ENCODE measurements around the gene PLIN5. TPM values are rescaled to one million over a fixed set of nuclear protein-coding genes. Genes with fewer than 3 reads are reported as not detected.

The PLIN5 gene
- total RNA-seq, 1 donor = not detected

DNA sequence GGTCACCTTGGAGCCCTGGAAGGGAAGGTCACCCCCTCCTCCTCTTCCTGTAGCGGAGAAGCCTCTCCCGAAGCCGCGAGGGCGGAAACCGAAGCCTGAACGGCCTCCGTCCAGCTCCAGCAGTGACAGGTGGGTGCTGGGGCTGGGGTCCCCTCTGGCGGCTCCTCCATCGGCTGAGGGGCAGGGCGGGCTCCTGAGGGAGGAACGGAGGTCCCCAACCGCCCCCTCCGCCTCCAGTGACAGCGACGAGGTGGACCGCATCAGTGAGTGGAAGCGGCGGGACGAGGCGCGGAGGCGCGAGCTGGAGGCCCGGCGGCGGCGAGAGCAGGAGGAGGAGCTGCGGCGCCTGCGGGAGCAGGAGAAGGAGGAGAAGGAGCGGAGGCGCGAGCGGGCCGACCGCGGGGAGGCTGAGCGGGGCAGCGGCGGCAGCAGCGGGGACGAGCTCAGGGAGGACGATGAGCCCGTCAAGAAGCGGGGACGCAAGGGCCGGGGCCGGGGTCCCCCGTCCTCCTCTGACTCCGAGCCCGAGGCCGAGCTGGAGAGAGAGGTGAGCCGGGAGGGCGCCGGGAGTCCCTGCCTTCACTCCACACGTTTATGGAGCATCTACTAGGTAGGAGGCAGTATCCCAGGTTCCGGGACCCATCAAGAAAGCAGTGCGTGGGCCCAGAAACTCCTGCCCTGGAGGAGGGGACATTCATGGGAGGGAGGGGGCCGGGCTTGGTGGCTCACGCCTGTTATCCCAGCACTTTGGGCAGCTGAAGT, 40.9 kb downstream of the PLIN5 start:
- no peak overlapping the region for H3K4me3 ChIP-seq (ENCODE audit: low read depth, low read length)
- no peak for DNase-seq (ENCODE audit: low read depth)
- TF ChIP-seq CTCF (IDR thresholded peaks at IDR 0.05; ENCODE audit: insufficient read depth, low read length) = no peak

GRCh38 chr19:4493104-4493928, 41.7 kb downstream of the PLIN5 start:
- H3K4me3 ChIP-seq (ENCODE audit: low read depth, low read length) = no peak overlapping the region
- TF ChIP-seq CTCF (IDR thresholded peaks at IDR 0.05; ENCODE audit: insufficient read depth, low read length) = no peak
- DNase-seq (ENCODE audit: low read depth) = no peak

- TF ChIP-seq CTCF (IDR thresholded peaks at IDR 0.05; ENCODE audit: insufficient read depth, low read length) = no peak
- no peak for DNase-seq (ENCODE audit: low read depth)
- no peak overlapping the region for H3K4me3 ChIP-seq (ENCODE audit: low read depth, low read length)
These were observed 42.5 kb downstream of the PLIN5 start for GRCh38 chr19:4492337-4493103.

- DNase-seq (ENCODE audit: low read depth) = no peak
- no peak for TF ChIP-seq CTCF (IDR thresholded peaks at IDR 0.05; ENCODE audit: insufficient read depth, low read length)
- no peak overlapping the region for H3K4me3 ChIP-seq (ENCODE audit: low read depth, low read length)
These were observed 43.6 kb downstream of the PLIN5 start for GRCh38 chr19:4491446-4491845.

DNA sequence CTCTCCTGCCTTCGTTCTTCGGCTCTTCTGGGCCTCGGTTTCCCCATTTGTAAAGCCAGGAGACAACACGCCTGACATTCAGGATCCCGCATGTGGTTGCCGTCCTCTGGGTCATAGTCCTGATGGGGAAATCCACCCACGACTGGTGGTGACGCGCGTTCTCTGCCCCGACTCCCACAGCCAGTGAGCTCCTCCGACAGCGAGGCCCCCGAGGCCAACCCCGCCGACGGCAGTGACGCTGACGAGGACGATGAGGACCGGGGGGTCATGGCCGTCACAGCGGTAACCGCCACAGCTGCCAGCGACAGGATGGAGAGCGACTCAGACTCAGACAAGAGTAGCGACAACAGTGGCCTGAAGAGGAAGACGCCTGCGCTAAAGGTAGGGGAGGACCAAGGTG, 46.5 kb downstream of the PLIN5 start:
- no peak for DNase-seq (ENCODE audit: low read depth)
- no peak overlapping the region for H3K4me3 ChIP-seq (ENCODE audit: low read depth, low read length)
- no peak for TF ChIP-seq CTCF (IDR thresholded peaks at IDR 0.05; ENCODE audit: insufficient read depth, low read length)

GRCh38 chr19:4487572-4487971, 47.5 kb downstream of the PLIN5 start:
- no peak overlapping the region for H3K4me3 ChIP-seq (ENCODE audit: low read depth, low read length)
- no peak for TF ChIP-seq CTCF (IDR thresholded peaks at IDR 0.05; ENCODE audit: insufficient read depth, low read length)
- DNase-seq (ENCODE audit: low read depth) = no peak
